GM12892 (cell line): ENCODE data around the gene CHMP2A.

Experiments used
- POLR2A ChIP-seq: IDR thresholded peaks from 2 replicates; pipeline ENCODE4 v1.6.1; 2011; ENCODE audit warnings: low read depth, low read length, control low read depth
- TAF1 ChIP-seq: IDR thresholded peaks from 2 replicates; pipeline ENCODE4 v1.6.1; 2011; ENCODE audit warnings: low read depth, mild to moderate bottlenecking, control low read depth, low read length, borderline replicate concordance

DNA sequence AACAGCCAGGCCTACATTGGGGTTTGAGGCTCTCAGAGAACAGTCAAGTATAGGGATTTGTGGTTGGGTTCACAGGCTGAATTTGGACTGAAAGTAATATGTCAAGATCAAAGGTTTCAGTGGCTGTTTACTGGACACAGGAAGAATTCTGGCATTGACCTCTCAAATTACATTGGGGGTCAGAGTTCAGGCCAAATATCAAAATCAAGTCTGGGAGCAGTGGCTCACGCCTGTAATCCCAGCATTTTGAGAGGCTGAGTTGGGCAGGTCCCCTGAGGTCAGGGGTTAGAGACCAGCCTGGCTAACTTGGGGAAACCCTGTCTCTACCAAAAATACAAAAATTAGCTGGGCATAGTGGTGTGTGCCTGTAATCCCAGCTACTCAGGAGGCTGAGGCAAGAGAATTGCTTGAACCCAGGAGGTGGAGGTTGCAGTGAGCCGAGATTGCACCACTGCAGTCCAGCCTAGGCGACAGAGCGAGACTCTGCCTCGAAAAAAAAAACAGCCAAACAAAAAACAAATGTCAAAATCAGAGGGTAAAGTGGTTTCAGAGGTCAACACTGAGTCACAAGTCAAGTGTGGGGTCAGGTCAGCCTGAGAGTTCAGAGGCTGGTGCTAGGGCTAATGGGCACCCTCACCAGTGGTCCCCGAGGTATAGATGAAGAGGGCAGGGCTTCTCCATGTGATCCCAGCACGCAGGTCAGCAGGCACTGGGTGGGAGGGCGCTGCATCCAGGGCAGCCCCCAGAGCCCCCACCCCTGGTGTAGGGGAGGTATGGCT lies 44.6 kb downstream of the CHMP2A start:
- TF ChIP-seq TAF1 (no peak), POLR2A (no peak)
